DND-41 (cell line): ENCODE measurements around the gene RRAGD.

Experiments
- ATAC-seq: fragments of 200-7000 bp; cut with Tn5 transposase; 3 replicates; pipeline ENCODE4 v1.9.1; 2021; ENCODE audit warnings: low read depth; ENCODE audit not compliant: insufficient read depth
- DNase-seq: peaks from one replicate; pipeline ENCODE4 v3.0.0-alpha.2; 2020
- H2AFZ ChIP-seq: 2 replicates; pipeline ENCODE4 v1.6.0; 2012; ENCODE audit warnings: low read depth, low read length
- H3K27ac ChIP-seq: 2 replicates; pipeline ENCODE4 v1.5.1; 2012; ENCODE audit warnings: low read length, inconsistent platforms
- H3K27me3 ChIP-seq: fragments of 200-600 bp; sonication (generic); 2 replicates; pipeline ENCODE4 v1.6.0; 2012; ENCODE audit warnings: low read length, mild to moderate bottlenecking, inconsistent platforms; ENCODE audit not compliant: insufficient read depth, poor library complexity
- H3K36me3 ChIP-seq: 2 replicates; pipeline ENCODE4 v1.5.1; 2012; ENCODE audit warnings: low read length, inconsistent platforms; ENCODE audit not compliant: insufficient read depth
- H3K4me1 ChIP-seq: 2 replicates; pipeline ENCODE4 v1.5.1; 2012; ENCODE audit warnings: mild to moderate bottlenecking, low read length; ENCODE audit not compliant: insufficient read depth
- H3K4me2 ChIP-seq: 2 replicates; pipeline ENCODE4 v1.6.0; 2012; ENCODE audit warnings: mild to moderate bottlenecking, moderate library complexity, low read length, inconsistent platforms; ENCODE audit not compliant: insufficient read depth
- H3K4me3 ChIP-seq, 2 experiments: fragments of 200-600 bp in 1 of 2; shearing (Covaris generic) in 1 of 2; 2 replicates each; pipeline ENCODE4 v1.5.1; 2012 to 2016; ENCODE audit warnings: inconsistent platforms in 2 of 2, low read length in 2 of 2, mild to moderate bottlenecking in 2 of 2, low read depth in 1 of 2, moderate library complexity in 1 of 2
- H3K79me2 ChIP-seq: 2 replicates; pipeline ENCODE4 v1.6.0; 2012; ENCODE audit warnings: low read length, inconsistent platforms; ENCODE audit not compliant: insufficient read depth
- H3K9ac ChIP-seq: 2 replicates; pipeline ENCODE4 v1.6.0; 2012; ENCODE audit warnings: low read depth, mild to moderate bottlenecking, inconsistent platforms, low read length, moderate library complexity
- H3K9me3 ChIP-seq: 2 replicates; pipeline ENCODE4 v1.5.1; 2012; ENCODE audit warnings: low read length, moderate library complexity, mild to moderate bottlenecking, inconsistent platforms; ENCODE audit not compliant: insufficient read depth, severe bottlenecking
- H4K20me1 ChIP-seq: 2 replicates; pipeline ENCODE4 v1.6.0; 2012; ENCODE audit warnings: low read length; ENCODE audit not compliant: insufficient read depth
- EZH2 ChIP-seq: IDR thresholded peaks from 3 replicates; pipeline ENCODE4 v1.6.1; 2012; ENCODE audit warnings: borderline replicate concordance, low read depth, mild to moderate bottlenecking, moderate library complexity, low read length, inconsistent platforms; ENCODE audit not compliant: severe bottlenecking
- TF ChIP-seq, protein P1 (sequence below): IDR thresholded peaks from 2 replicates; pipeline ENCODE4 v1.5.1; 2012; ENCODE audit warnings: borderline replicate concordance, low read length, moderate library complexity, mild to moderate bottlenecking; ENCODE audit not compliant: poor library complexity, severe bottlenecking; ENCODE audit errors: extremely low read depth

Gene RRAGD

DNA sequence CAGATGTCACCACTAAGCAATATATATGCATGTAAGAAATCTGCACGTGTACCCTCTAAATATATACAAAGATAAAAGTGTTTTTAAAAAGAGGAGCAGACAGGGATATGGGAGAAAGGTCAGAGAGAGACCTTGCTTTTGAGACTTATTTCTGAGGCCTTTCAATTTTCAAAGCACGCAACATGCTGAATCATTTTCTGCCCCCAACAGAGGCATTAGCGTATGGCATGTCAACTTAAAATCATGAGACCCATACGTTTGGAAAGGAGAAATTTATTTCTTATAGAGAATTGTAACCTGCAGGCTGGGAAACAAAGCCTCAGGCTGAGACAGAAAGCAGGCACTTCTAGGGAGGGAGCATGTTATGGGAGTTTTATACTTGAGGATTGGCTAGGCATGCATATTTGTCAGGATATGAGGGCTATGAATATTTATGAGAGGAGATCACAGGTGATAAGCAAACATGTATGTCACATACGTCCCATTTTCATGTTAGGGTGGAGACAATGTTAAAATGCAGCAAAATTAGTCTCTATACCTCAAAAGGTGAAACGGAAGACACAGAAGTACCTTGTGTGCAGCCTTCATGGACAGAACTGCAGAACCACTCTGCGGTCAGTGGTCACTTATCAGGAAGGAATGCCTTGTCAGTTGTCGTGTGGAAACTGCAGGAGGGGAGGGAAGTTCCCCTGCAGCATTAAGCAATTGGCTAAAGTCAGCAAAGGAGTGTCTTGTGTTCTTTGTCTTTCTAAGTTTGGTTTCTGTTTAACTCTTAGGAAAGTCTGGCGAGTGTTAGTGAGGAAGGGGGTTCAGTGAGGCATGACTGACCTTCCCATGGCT, 90.7 kb downstream of the RRAGD start:
- peaks cover 6% of the 10 kb centered on the region; the same call in 1 of the 2 replicates for H3K36me3 ChIP-seq
- no peaks in the 10 kb centered on the region for H3K27me3 ChIP-seq
- no peaks in the 10 kb centered on the region for H3K4me1 ChIP-seq
- no peaks in the 10 kb centered on the region for H3K79me2 ChIP-seq
- H3K9ac ChIP-seq: no peak overlapping the region
- ATAC-seq (no peak), DNase-seq (no peak)
- H3K4me3 ChIP-seq: no peak overlapping the region
- H3K4me2 ChIP-seq: no peak overlapping the region
- no peaks in the 10 kb centered on the region for H3K9me3 ChIP-seq
- TF ChIP-seq, protein P1, sequence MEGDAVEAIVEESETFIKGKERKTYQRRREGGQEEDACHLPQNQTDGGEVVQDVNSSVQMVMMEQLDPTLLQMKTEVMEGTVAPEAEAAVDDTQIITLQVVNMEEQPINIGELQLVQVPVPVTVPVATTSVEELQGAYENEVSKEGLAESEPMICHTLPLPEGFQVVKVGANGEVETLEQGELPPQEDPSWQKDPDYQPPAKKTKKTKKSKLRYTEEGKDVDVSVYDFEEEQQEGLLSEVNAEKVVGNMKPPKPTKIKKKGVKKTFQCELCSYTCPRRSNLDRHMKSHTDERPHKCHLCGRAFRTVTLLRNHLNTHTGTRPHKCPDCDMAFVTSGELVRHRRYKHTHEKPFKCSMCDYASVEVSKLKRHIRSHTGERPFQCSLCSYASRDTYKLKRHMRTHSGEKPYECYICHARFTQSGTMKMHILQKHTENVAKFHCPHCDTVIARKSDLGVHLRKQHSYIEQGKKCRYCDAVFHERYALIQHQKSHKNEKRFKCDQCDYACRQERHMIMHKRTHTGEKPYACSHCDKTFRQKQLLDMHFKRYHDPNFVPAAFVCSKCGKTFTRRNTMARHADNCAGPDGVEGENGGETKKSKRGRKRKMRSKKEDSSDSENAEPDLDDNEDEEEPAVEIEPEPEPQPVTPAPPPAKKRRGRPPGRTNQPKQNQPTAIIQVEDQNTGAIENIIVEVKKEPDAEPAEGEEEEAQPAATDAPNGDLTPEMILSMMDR: no peak
- TF ChIP-seq EZH2: no peak
- no peaks in the 10 kb centered on the region for H4K20me1 ChIP-seq
- H3K27ac ChIP-seq: no peak overlapping the region
- no peak overlapping the region for H2AFZ ChIP-seq

DNA sequence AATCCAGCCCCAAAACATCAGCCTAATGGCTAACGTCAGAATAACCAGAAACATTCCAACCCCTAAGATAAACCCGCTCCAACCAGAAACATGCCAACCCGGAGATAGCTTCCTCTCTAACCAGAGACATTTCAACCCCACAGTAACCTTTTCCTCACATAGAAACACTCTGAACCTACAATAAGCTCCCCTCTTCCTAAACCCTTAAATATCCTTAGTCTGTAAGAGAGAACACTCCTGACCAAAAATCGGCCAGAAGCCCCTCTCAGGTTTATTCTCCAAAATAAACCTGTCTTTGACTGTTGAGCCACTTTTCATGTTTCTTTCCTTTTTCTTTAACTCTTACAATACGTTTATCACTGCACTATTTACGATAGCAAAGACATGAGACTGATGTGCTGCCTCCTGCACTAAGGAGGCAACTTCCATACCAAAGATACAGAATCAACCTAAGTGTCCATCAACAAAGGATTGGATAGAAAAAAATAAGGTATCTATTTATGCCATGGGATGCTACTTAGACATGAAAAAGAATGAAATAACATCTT, 92.0 kb downstream of the RRAGD start:
- H3K4me3 ChIP-seq: no peak overlapping the region

DNA sequence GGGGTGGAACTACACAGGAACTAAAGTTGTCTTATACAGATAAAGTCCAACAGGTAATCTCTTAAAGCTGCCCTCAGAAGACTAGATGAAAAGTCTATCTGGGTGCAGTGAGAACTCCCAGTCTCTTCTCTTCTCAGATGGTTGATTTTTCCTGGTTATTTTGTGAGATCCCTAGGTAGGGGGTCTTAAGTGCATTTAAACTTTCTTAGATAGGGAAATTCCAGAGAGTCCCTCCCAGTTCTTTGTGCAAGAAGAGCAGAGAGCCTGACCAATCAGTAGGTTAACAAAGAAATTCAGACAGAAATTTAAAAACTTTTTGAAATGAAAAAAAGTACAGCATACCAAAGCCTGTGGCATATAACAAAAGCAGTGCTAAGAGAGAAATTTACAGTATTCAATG, 95.0 kb downstream of the RRAGD start:
- Histone ChIP-seq H3K4me2 (no peak overlapping the region), H3K79me2 (no peaks in the 10 kb centered on the region)

More for the DNA sequence above, 92.0 kb downstream of the RRAGD start:
- H2AFZ ChIP-seq: no peak overlapping the region
- no peak for DNase-seq
- no peak overlapping the region for H3K9ac ChIP-seq
- H4K20me1 ChIP-seq: no peaks in the 10 kb centered on the region
- no peaks in the 10 kb centered on the region for H3K27me3 ChIP-seq
- H3K27ac ChIP-seq: no peak overlapping the region
- TF ChIP-seq EZH2: no peak
- TF ChIP-seq, protein P1: no peak
- H3K79me2 ChIP-seq: no peaks in the 10 kb centered on the region
- ATAC-seq: no peak
- H3K9me3 ChIP-seq: no peaks in the 10 kb centered on the region
- no peaks in the 10 kb centered on the region for H3K36me3 ChIP-seq
- no peaks in the 10 kb centered on the region for H3K4me1 ChIP-seq
- no peak overlapping the region for H3K4me2 ChIP-seq

More for the DNA sequence above, 95.0 kb downstream of the RRAGD start:
- TF ChIP-seq, protein P1: no peak
- no peak for TF ChIP-seq EZH2
- Histone ChIP-seq H3K27ac (no peak overlapping the region), H2AFZ (no peak overlapping the region), H3K36me3 (no peaks in the 10 kb centered on the region), H3K9ac (no peak overlapping the region), H3K9me3 (no peaks in the 10 kb centered on the region), H4K20me1 (no peaks in the 10 kb centered on the region), H3K4me3 (no peak overlapping the region), H3K27me3 (no peaks in the 10 kb centered on the region), H3K4me1 (no peaks in the 10 kb centered on the region)
- no peak for DNase-seq
- ATAC-seq: no peak
